Breast epithelium (tissue), 3 donors: ENCODE results near the gene HECTD1.

Experiments used
- CTCF ChIP-seq, 3 donors: fragments of 450-650 bp; IDR thresholded peaks; one replicate each; pipeline ENCODE4 v1.5.1; 2016 to 2017; ENCODE audit warnings: antibody characterized with exemption in 3 of 3, mild to moderate bottlenecking in 3 of 3, moderate library complexity in 3 of 3
- POLR2A ChIP-seq: fragments of 450-650 bp; IDR thresholded peaks from one replicate; pipeline ENCODE4 v1.6.1; 2016; ENCODE audit warnings: antibody characterized with exemption, mild to moderate bottlenecking, moderate library complexity
- POLR2AphosphoS5 ChIP-seq, 3 donors: sonication (generic); formaldehyde crosslinking; IDR thresholded peaks; one replicate each; pipeline ENCODE4 v1.6.1; 2017; ENCODE audit warnings: antibody characterized with exemption in 3 of 3

GRCh38 chr14:31078766-31079165 is 128.8 kb downstream of the HECTD1 start:
- TF ChIP-seq POLR2A (no peak), CTCF (IDR thresholded peaks at IDR 0.05) (no peak), POLR2AphosphoS5 (IDR thresholded peaks at IDR 0.05) (no peak)
